Measurements from ENCODE around the gene SOX9. TPM values are rescaled to one million over a fixed set of nuclear protein-coding genes. Genes with fewer than 3 reads are reported as not detected.

SOX9 gene
- total and polyA plus RNA-seq, 4 donors: 0.42 to 1.7 (median 0.99) TPM

GRCh38 chr17:72099919-72100318 lies 20.9 kb upstream of the SOX9 start:
- Histone ChIP-seq H3K4me3 (ENCODE audit: low read depth in 1 of 3, low read length in 3 of 3) (no peak overlapping the region), H3K27me3 (ENCODE audit: control insufficient read depth in 4 of 4, insufficient read depth in 4 of 4, low read length in 3 of 4) (no peaks in the 10 kb centered on the region), H3K4me1 (ENCODE audit: control insufficient read depth in 4 of 4, insufficient read depth in 4 of 4, low read length in 3 of 4) (no peaks in the 10 kb centered on the region), H3K9ac (ENCODE audit: low read depth in 1 of 2, low read length in 2 of 2) (no peak overlapping the region), H3K27ac (ENCODE audit: low read depth in 1 of 2, low read length in 2 of 2) (no peak overlapping the region), H3K9me3 (ENCODE audit: control insufficient read depth in 4 of 4, low read length in 3 of 4) (no peaks in the 10 kb centered on the region), H3K36me3 (ENCODE audit: control insufficient read depth in 4 of 4, insufficient read depth in 3 of 4, low read depth in 1 of 4, low read length in 3 of 4) (no peaks in the 10 kb centered on the region)
- no peak for TF ChIP-seq HNF4A (conservative IDR thresholded peaks at IDR 0.05)
- TF ChIP-seq MAX (IDR thresholded peaks at IDR 0.05): no peak
- TF ChIP-seq ZBTB33 (IDR thresholded peaks at IDR 0.05): no peak
- TF ChIP-seq JUND (IDR thresholded peaks at IDR 0.05): no peak
- no peak for TF ChIP-seq ATF3 (IDR thresholded peaks at IDR 0.05)
- no peak for TF ChIP-seq NR2F2 (IDR thresholded peaks at IDR 0.05)
- no peak for TF ChIP-seq GABPA (IDR thresholded peaks at IDR 0.05 in 1 of 2, conservative IDR thresholded peaks at IDR 0.05 in 1 of 2)
- TF ChIP-seq, protein P1, sequence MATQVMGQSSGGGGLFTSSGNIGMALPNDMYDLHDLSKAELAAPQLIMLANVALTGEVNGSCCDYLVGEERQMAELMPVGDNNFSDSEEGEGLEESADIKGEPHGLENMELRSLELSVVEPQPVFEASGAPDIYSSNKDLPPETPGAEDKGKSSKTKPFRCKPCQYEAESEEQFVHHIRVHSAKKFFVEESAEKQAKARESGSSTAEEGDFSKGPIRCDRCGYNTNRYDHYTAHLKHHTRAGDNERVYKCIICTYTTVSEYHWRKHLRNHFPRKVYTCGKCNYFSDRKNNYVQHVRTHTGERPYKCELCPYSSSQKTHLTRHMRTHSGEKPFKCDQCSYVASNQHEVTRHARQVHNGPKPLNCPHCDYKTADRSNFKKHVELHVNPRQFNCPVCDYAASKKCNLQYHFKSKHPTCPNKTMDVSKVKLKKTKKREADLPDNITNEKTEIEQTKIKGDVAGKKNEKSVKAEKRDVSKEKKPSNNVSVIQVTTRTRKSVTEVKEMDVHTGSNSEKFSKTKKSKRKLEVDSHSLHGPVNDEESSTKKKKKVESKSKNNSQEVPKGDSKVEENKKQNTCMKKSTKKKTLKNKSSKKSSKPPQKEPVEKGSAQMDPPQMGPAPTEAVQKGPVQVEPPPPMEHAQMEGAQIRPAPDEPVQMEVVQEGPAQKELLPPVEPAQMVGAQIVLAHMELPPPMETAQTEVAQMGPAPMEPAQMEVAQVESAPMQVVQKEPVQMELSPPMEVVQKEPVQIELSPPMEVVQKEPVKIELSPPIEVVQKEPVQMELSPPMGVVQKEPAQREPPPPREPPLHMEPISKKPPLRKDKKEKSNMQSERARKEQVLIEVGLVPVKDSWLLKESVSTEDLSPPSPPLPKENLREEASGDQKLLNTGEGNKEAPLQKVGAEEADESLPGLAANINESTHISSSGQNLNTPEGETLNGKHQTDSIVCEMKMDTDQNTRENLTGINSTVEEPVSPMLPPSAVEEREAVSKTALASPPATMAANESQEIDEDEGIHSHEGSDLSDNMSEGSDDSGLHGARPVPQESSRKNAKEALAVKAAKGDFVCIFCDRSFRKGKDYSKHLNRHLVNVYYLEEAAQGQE (IDR thresholded peaks at IDR 0.05): no peak
- TF ChIP-seq FOXA2 (IDR thresholded peaks at IDR 0.05): no peak
- TF ChIP-seq, protein P2, sequence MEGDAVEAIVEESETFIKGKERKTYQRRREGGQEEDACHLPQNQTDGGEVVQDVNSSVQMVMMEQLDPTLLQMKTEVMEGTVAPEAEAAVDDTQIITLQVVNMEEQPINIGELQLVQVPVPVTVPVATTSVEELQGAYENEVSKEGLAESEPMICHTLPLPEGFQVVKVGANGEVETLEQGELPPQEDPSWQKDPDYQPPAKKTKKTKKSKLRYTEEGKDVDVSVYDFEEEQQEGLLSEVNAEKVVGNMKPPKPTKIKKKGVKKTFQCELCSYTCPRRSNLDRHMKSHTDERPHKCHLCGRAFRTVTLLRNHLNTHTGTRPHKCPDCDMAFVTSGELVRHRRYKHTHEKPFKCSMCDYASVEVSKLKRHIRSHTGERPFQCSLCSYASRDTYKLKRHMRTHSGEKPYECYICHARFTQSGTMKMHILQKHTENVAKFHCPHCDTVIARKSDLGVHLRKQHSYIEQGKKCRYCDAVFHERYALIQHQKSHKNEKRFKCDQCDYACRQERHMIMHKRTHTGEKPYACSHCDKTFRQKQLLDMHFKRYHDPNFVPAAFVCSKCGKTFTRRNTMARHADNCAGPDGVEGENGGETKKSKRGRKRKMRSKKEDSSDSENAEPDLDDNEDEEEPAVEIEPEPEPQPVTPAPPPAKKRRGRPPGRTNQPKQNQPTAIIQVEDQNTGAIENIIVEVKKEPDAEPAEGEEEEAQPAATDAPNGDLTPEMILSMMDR (IDR thresholded peaks at IDR 0.05; ENCODE audit: low read depth, low read length, missing input control): no peak
- no peak for TF ChIP-seq RAD21 (IDR thresholded peaks at IDR 0.05)
- TF ChIP-seq FOXA1 (IDR thresholded peaks at IDR 0.05): no peak
- TF ChIP-seq HNF4G (IDR thresholded peaks at IDR 0.05): no peak
- no peak for TF ChIP-seq YY1 (IDR thresholded peaks at IDR 0.05)
- no peak for TF ChIP-seq EGR1 (IDR thresholded peaks at IDR 0.05; ENCODE audit: low read depth in 2 of 2)
- no peak for TF ChIP-seq RXRA (IDR thresholded peaks at IDR 0.05)
- no peak for TF ChIP-seq SP1 (IDR thresholded peaks at IDR 0.05)
- no peak for TF ChIP-seq TAF1 (conservative IDR thresholded peaks at IDR 0.05)
- no peak for DNase-seq (ENCODE audit: low spot score)
- WGBS: 87% methylated on average over 4 of the region's 4 CpGs
